ENCODE data around the gene STPG3. TPM values are rescaled to one million over a fixed set of nuclear protein-coding genes. Genes with fewer than 3 reads are reported as not detected.

STPG3 gene
- total and polyA plus RNA-seq, 2 of the 13 experiments (the other 11 are each of a cell fraction or from before 2014, with no cell fraction given) = not detected

DNA sequence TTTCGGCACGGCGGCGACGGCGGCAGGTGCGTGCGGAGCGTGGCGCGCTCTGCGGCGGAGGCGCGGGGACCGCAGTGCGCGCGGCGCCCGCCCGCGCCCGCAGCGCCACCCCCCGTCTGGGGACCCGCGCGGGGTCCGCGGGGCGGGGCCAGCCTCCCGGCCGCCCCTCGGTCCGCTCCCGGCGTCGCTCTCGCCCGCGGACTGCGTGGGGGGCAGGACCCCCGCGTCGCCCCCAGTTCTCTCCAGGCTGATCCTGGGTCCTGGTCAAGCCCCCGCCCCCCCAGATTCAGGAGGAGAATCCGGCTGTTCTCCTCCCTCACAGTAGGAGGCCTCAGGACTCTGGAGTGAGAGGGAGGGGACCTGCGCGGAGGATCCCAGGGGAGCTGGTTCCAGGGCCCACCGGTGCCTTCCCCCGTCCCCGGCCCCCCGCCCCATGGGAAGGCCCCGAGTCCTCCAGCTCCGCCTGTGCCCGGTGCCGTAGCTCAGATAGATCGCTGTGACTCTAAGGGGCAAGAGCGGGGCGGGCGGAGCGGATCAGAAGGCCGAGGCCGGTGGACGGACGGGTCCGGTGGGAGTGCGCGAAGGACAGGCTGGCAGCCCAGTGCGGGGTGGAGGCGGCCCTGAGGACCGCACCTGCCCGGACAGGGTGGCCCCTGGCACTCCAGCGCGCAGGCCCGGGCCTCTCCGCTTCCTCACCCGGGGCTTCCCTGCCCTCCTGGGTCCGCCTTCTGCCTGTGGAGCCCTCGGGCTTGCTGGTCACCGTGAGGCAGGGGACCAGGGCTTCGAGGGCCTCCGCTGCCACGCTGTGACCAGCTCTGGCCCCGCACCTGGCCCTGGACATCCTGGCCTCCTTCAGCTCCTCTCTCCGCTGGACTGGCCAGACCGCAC lies 28.7 kb upstream of the STPG3 start, which contains the start of gene RNF208 (continued):
- no peak for TF ChIP-seq GPN1 (CRISPR knock-in tag; IDR thresholded peaks at IDR 0.05; ENCODE audit: borderline replicate concordance)

DNA sequence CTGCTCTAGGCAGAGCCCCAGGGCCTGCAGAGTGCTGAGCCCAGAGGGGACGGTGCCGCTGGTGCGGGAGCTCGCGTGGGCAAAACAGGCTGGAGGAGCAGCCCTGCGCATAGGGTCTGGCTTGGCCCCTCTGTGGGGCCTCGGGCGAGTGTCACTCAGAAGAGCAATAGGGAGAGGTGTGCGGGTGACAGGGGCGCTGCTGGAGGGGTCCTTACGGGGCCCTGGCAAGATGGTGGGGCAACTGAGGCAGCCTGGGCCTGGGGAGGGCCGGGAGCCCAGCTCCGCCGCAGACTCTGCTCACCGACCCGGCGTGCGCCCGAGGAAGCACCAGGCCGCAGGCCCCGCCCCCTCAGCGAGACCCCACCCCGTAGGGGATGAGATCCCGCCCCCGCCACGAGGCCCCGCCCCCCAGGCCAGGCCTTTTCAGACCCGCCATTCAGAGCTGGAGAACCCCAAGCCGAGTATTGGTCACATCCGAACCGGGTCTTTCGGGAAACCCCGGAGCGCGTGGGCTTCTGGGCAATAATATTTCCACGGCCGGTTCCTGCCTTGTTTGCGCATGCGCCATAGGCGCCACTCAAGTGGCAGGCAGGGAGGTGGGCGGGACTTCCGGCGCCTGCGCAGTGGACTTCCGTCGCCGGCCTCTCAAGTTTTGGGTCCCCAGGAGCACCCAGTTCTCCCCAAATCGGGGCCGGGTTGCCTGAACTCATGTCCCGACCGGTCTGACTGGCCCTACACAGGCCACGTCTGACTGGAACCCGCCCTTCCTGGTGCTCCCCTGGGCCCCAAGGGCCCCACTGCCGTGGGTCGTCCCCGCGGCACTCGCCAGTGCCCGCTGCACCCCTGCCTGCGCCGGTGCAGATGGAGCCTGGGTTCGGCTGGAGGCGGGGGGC lies 27.8 kb upstream of the STPG3 start:
- Histone ChIP-seq H3K9ac (ENCODE audit: insufficient read depth, low read depth, low read length) (peak overlapping the region; percentile 94), H3K4me1 (ENCODE audit: insufficient read depth, low read length) (peaks cover 64% of the 10 kb centered on the region), H3K27ac (ENCODE audit: extremely low read length, insufficient read depth, low read length) (peak overlapping the region; percentile 76), H3K9me3 (ENCODE audit: low read length) (no peaks in the 10 kb centered on the region), H3K36me3 (replicated peaks in 1 of 2; ENCODE audit: control insufficient read depth in 1 of 2, insufficient read depth in 2 of 2, low read length in 2 of 2) (no peaks in the 10 kb centered on the region), H3K4me3 (replicated peaks in 1 of 3; ENCODE audit: insufficient read depth in 1 of 3, low read depth in 2 of 3, low read length in 3 of 3) (peak overlapping the region; percentile 84 to 99 (median 92)), H3K27me3 (ENCODE audit: control insufficient read depth in 1 of 2, insufficient read depth in 2 of 2, low read length in 2 of 2) (no peaks in the 10 kb centered on the region; a peak in 1 of 5 replicates), H3K79me2 (ENCODE audit: insufficient read depth, low read length) (peaks cover 3% of the 10 kb centered on the region), H3K4me2 (ENCODE audit: low read depth, low read length) (peak overlapping the region; percentile 100), H2AFZ (ENCODE audit: low read length) (no peak overlapping the region), H4K20me1 (ENCODE audit: insufficient read depth, low read length) (peaks cover 4% of the 10 kb centered on the region; the same call in 1 of the 2 replicates)
- DNase-seq (ENCODE audit: low spot score) = peak; percentile 98
- POLR2A ChIA-PET = interaction anchor here (0.7 to 13.4 kb wide), 16 partner anchors 12 to 169 kb away, joined by 3 to 225 read pairs (median 12); partner anchors contain the start of genes ANAPC2, ENTPD2, MAN1B1 and NDOR1
- in situ Hi-C loops (cut with HindIII; ENCODE audit: extremely low pct_ligation_motif_present, low pct_unique_long_range_greater_than_20kb) (no loop called here), intact Hi-C loops (cut with micrococcal nuclease; ENCODE audit: unreplicated experiment) (loop anchor here (2.0 kb wide), 2 partner anchors 13 to 23 kb away; partner anchors contain the start of gene TPRN)
- peak; percentile 44 for ATAC-seq
- CTCF ChIA-PET (ENCODE audit: low intra/inter-chr PET ratio, low total read pairs) = no interaction called here
- no TSS peak for BruUV-seq (replicated peaks)
- 2% methylated on average over 18 of the region's 63 CpGs for WGBS (ENCODE audit: low lambda C conversion rate)
- FAIRE-seq = peak; percentile 91
- TF ChIP-seq, protein P1, sequence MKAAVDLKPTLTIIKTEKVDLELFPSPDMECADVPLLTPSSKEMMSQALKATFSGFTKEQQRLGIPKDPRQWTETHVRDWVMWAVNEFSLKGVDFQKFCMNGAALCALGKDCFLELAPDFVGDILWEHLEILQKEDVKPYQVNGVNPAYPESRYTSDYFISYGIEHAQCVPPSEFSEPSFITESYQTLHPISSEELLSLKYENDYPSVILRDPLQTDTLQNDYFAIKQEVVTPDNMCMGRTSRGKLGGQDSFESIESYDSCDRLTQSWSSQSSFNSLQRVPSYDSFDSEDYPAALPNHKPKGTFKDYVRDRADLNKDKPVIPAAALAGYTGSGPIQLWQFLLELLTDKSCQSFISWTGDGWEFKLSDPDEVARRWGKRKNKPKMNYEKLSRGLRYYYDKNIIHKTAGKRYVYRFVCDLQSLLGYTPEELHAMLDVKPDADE (CRISPR knock-in tag; IDR thresholded peaks at IDR 0.05) = no peak
- TF ChIP-seq SP5 (CRISPR knock-in tag; IDR thresholded peaks at IDR 0.05; ENCODE audit: borderline replicate concordance, low read depth) (no peak), MAZ (IDR thresholded peaks at IDR 0.05; ENCODE audit: borderline replicate concordance, low read depth, low read length) (0 out of 2 replicates have a peak, but pooled peaks have one; percentile 43), MAZ (CRISPR knock-in tag; IDR thresholded peaks at IDR 0.05; ENCODE audit: low read depth) (peak; percentile 67; the same call in 1 of the 2 replicates), ZFY (CRISPR knock-in tag; IDR thresholded peaks at IDR 0.05) (peak; percentile 62), ZIK1 (CRISPR knock-in tag; IDR thresholded peaks at IDR 0.05; ENCODE audit: borderline replicate concordance, low read depth) (no peak), ZNF605 (CRISPR knock-in tag; IDR thresholded peaks at IDR 0.05) (0 out of 2 replicates have a peak, but pooled peaks have one; percentile 14), ZNF674 (CRISPR knock-in tag; IDR thresholded peaks at IDR 0.05; ENCODE audit: low read depth) (no peak), HIVEP1 (CRISPR knock-in tag; IDR thresholded peaks at IDR 0.05) (peak; percentile 53; the same call in 1 of the 2 replicates)
- TF ChIP-seq, protein P2, sequence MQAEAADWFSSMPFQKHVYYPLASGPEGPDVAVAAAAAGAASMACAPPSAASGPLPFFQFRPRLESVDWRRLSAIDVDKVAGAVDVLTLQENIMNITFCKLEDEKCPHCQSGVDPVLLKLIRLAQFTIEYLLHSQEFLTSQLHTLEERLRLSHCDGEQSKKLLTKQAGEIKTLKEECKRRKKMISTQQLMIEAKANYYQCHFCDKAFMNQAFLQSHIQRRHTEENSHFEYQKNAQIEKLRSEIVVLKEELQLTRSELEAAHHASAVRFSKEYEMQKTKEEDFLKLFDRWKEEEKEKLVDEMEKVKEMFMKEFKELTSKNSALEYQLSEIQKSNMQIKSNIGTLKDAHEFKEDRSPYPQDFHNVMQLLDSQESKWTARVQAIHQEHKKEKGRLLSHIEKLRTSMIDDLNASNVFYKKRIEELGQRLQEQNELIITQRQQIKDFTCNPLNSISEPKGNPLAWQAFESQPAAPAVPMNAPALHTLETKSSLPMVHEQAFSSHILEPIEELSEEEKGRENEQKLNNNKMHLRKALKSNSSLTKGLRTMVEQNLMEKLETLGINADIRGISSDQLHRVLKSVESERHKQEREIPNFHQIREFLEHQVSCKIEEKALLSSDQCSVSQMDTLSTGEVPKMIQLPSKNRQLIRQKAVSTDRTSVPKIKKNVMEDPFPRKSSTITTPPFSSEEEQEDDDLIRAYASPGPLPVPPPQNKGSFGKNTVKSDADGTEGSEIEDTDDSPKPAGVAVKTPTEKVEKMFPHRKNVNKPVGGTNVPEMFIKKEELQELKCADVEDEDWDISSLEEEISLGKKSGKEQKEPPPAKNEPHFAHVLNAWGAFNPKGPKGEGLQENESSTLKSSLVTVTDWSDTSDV (CRISPR knock-in tag; IDR thresholded peaks at IDR 0.05) = no peak
- TF ChIP-seq, protein P3, sequence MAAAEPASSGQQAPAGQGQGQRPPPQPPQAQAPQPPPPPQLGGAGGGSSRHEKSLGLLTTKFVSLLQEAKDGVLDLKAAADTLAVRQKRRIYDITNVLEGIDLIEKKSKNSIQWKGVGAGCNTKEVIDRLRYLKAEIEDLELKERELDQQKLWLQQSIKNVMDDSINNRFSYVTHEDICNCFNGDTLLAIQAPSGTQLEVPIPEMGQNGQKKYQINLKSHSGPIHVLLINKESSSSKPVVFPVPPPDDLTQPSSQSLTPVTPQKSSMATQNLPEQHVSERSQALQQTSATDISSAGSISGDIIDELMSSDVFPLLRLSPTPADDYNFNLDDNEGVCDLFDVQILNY (CRISPR knock-in tag; conservative IDR thresholded peaks at IDR 0.05) = no peak
- TF ChIP-seq, protein P4, sequence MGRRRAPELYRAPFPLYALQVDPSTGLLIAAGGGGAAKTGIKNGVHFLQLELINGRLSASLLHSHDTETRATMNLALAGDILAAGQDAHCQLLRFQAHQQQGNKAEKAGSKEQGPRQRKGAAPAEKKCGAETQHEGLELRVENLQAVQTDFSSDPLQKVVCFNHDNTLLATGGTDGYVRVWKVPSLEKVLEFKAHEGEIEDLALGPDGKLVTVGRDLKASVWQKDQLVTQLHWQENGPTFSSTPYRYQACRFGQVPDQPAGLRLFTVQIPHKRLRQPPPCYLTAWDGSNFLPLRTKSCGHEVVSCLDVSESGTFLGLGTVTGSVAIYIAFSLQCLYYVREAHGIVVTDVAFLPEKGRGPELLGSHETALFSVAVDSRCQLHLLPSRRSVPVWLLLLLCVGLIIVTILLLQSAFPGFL (CRISPR knock-in tag; IDR thresholded peaks at IDR 0.05) = no peak

Data from HepG2 (cell line).